ENCODE measurements around the gene PTCHD1. TPM values are rescaled to one million over a fixed set of nuclear protein-coding genes. Genes with fewer than 3 reads are reported as not detected.

Gene PTCHD1
- total and polyA plus RNA-seq, 2 experiments from 2014 or later: 0.92 to 1.5 TPM

GRCh38 chrX:23373129-23373804, 38.6 kb downstream of the PTCHD1 start:
- no peaks in the 10 kb centered on the region for H3K27me3 ChIP-seq
- H3K9me3 ChIP-seq (ENCODE audit: low read depth): no peaks in the 10 kb centered on the region
- H3K36me3 ChIP-seq: no peaks in the 10 kb centered on the region
- no peaks in the 10 kb centered on the region for H3K4me1 ChIP-seq (ENCODE audit: low read depth)
- peak in 1 of 2 donors; percentile 69 for DNase-seq (ENCODE audit: low read depth in 1 of 2, low spot score in 1 of 2)
- no peak overlapping the region for H3K27ac ChIP-seq
- H3K4me3 ChIP-seq: no peak overlapping the region
- TF ChIP-seq CTCF (IDR thresholded peaks at IDR 0.05; ENCODE audit: low read depth, low read length): no peak

- TF ChIP-seq CTCF (IDR thresholded peaks at IDR 0.05; ENCODE audit: low read depth, low read length): no peak
- no peak overlapping the region for H3K27ac ChIP-seq
- H3K36me3 ChIP-seq: no peaks in the 10 kb centered on the region
- H3K4me1 ChIP-seq (ENCODE audit: low read depth): no peaks in the 10 kb centered on the region
- DNase-seq (ENCODE audit: low read depth in 1 of 2, low spot score in 1 of 2): no peak
- H3K27me3 ChIP-seq: no peaks in the 10 kb centered on the region
- no peak overlapping the region for H3K4me3 ChIP-seq
- H3K9me3 ChIP-seq (ENCODE audit: low read depth): no peaks in the 10 kb centered on the region
Measured at GRCh38 chrX:23374291-23374690, 39.6 kb downstream of the PTCHD1 start.

GRCh38 chrX:23376581-23376980, 41.9 kb downstream of the PTCHD1 start:
- H3K36me3 ChIP-seq: no peaks in the 10 kb centered on the region
- no peak for DNase-seq (ENCODE audit: low read depth in 1 of 2, low spot score in 1 of 2)
- no peaks in the 10 kb centered on the region for H3K9me3 ChIP-seq (ENCODE audit: low read depth)
- H3K4me3 ChIP-seq: no peak overlapping the region
- H3K27me3 ChIP-seq: no peaks in the 10 kb centered on the region
- no peaks in the 10 kb centered on the region for H3K4me1 ChIP-seq (ENCODE audit: low read depth)
- no peak overlapping the region for H3K27ac ChIP-seq
- TF ChIP-seq CTCF (IDR thresholded peaks at IDR 0.05; ENCODE audit: low read depth, low read length): no peak

- H3K4me1 ChIP-seq (ENCODE audit: low read depth): no peaks in the 10 kb centered on the region
- no peaks in the 10 kb centered on the region for H3K36me3 ChIP-seq
- H3K9me3 ChIP-seq (ENCODE audit: low read depth): no peaks in the 10 kb centered on the region
- no peaks in the 10 kb centered on the region for H3K27me3 ChIP-seq
- DNase-seq (ENCODE audit: low read depth in 1 of 2, low spot score in 1 of 2): no peak
- H3K4me3 ChIP-seq: no peak overlapping the region
- H3K27ac ChIP-seq: no peak overlapping the region
- no peak for TF ChIP-seq CTCF (IDR thresholded peaks at IDR 0.05; ENCODE audit: low read depth, low read length)
Measured at GRCh38 chrX:23380581-23380980, 45.9 kb downstream of the PTCHD1 start.

GRCh38 chrX:23381099-23382087, 46.7 kb downstream of the PTCHD1 start:
- Histone ChIP-seq H3K27ac (no peak overlapping the region), H3K4me3 (no peak overlapping the region), H3K36me3 (no peaks in the 10 kb centered on the region), H3K27me3 (no peaks in the 10 kb centered on the region), H3K4me1 (ENCODE audit: low read depth) (no peaks in the 10 kb centered on the region), H3K9me3 (ENCODE audit: low read depth) (no peaks in the 10 kb centered on the region)
- DNase-seq (ENCODE audit: low read depth in 1 of 2, low spot score in 1 of 2): no peak
- no peak for TF ChIP-seq CTCF (IDR thresholded peaks at IDR 0.05; ENCODE audit: low read depth, low read length)
